SK-MEL-5 (cell line): ENCODE results near the gene GPR148. TPM values are rescaled to one million over a fixed set of nuclear protein-coding genes. Genes with fewer than 3 reads are reported as not detected.
A peak's percentile ranks its signal among the peaks of the same experiment; 100 is the strongest.
"Not testable (repeated sequence)": the region's sequence is repeated elsewhere in the genome, so short reads cannot be mapped to it uniquely, and the experiment has no call there.

Experiments used
- DNase-seq: peaks from one replicate; pipeline ENCODE4 v3.0.0-alpha.2; 2016; ENCODE audit warnings: low read depth, low spot score
- in situ Hi-C: cut with HindIII; loops from 2 replicates; pipeline ENCODE4 v1.10.0; 2016; ENCODE audit warnings: low sequenced_read_pairs, high pct_unique_total_duplicates, low pct_unique_long_range_greater_than_20kb
- polyA plus RNA-seq, 2 experiments: library from polyadenylated mRNA; depleted of rRNA; stranded (reverse); fragments of >200 nt; gene quantifications; 2 replicates each; pipeline ENCODE4 v1.2.3, GENCODE V29; 2015
- total RNA-seq: library from RNA; depleted of rRNA; stranded (reverse); fragments of >200 nt; shearing (Covaris generic); gene quantifications from 2 replicates; pipeline ENCODE4 v1.2.3, GENCODE V29; 2014; rRNA removed

The GPR148 gene, protein sequence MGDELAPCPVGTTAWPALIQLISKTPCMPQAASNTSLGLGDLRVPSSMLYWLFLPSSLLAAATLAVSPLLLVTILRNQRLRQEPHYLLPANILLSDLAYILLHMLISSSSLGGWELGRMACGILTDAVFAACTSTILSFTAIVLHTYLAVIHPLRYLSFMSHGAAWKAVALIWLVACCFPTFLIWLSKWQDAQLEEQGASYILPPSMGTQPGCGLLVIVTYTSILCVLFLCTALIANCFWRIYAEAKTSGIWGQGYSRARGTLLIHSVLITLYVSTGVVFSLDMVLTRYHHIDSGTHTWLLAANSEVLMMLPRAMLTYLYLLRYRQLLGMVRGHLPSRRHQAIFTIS
- not detected in 2 replicates for total RNA-seq
- not detected in 2 replicates for polyA plus RNA-seq (2015; cell fraction: cytosol; rRNA removed)
- not detected in 2 replicates for polyA plus RNA-seq (2015; cell fraction: nucleus; rRNA removed)

DNA sequence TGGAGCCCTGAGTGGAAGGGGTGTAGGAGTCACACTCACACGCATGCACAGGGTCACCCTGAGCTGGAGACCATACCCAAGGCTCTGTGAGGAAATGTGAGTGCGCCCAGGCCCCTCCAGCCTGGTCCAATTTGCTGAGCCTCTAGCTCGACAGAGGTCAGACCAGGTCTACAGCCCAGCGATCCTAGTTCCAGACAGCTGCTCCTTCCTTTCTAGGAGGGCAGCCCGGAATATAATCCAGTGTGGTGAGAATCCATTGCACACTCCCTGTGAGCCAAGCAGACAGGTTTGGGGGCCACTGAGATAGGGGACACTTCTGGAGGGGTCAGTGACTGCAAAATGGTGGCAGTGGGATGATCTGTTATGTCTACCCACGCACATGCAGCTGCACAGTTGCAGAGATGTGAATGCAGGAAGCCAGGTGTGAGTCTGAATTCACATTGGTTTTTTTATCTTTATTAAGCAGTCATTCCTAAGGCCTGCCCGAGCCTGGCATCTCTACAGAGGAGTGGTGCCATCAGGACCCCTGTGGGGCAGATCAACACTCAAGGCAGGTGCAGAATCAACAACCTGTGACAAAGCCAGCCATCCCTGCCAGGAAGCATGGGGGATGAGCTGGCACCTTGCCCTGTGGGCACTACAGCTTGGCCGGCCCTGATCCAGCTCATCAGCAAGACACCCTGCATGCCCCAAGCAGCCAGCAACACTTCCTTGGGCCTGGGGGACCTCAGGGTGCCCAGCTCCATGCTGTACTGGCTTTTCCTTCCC is at the start of gene GPR148:
Gene GPR148 (plus strand): TSS at position 522 of the 768 bp plus-strand sequence. CDS start 82 bp downstream, at position 604.
- DNase-seq, result no peak
- in situ Hi-C loops, result no loop called here

DNA sequence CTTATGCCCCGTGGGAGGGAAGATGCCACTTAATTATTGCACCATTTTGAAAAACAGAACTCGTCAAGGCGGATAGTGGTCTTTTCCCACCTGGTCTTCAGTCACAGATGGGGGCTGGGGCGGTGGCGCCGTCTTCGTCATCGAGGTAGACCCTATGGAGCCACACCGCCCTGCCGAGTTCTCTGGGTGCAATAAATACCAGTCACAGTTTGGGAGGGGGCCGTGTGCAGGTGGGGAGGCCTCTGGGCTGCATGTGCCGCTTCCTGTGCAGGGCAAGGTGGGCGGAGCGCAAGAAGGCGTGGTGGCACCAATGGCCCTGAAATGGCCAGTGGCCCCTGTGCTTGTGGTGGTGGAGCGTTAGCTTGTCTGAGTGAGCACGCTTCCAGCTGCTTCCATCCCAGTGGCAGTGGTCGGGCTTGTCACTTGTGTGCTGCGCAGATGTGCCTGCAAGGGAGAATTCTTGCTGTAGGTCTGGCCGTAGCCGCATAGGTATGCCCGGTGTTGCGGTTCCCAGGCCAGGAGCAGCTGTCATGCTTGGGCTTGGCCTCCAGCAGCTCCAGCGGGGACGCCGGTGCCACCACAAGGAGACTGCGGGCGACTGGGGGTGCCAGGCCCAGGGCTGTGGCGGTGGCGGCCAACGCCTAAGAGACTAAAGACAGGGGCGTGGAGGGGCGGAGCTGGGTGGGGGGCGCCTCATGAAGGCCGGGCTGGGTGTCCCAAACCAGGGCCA is 36.7 kb upstream of the GPR148 start:
- in situ Hi-C loops, DNase-seq: not testable (repeated sequence)

DNA sequence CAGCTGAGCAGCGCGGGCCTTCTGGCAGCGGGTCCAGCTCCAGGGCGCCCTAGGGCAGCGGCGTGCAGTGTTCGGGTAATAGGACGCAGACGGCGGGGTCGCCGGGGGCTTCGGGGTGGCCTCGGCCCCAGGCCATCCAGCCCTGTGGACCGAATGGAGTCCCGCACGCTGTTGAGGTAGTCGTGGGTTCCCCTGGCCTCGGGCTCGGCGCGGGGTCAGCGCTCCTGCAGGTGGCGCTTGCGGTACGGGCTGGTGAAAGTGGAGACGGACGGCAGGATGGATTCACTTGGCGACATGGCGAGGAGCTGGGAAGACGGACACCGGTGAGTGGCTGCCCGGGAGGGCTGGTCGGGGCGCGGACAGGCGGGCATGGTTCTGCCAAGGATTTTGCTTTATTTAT is 35.4 kb upstream of the GPR148 start:
- in situ Hi-C loops, result not testable (repeated sequence)
- peak; percentile 49 for DNase-seq

DNA sequence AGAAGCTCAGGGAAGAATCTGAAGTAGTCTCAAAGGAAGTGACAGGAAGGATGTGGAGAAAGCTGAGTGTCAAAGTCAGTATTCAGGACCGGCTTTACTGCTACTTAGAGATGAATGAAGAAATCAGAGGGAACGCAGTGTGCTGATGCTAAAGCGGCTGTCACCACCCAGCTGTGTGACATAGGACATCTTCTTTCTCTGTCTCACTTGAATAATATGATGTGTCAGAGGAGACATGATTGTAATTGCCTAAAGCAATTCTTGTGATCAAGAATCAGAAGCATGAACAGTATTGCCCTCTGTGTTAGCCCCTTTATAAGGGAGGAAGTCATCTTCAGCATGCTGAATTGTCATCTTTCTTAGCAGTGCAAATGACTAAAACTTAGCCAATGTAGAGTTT is 25.6 kb upstream of the GPR148 start:
- DNase-seq, in situ Hi-C loops: not testable (repeated sequence)

DNA sequence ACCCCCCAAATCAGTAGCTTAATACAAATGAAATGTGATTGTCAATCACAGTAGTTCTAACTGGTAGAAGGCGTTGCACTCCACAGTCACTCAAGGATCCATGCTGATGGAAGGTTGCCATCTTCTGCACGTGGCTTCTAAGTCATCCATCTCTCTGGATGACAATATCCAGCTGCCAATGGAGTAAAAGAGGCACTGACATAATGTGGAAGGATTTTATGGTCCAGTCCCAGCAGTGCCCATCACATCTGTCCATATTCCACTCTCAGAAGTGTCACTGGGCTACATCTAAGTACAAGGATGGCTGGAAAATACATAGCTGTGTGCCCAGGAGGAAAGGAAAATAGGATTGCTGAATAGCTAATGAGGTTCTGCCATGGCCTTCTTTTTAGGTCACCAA is 14.1 kb upstream of the GPR148 start:
- DNase-seq, in situ Hi-C loops: not testable (repeated sequence)

DNA sequence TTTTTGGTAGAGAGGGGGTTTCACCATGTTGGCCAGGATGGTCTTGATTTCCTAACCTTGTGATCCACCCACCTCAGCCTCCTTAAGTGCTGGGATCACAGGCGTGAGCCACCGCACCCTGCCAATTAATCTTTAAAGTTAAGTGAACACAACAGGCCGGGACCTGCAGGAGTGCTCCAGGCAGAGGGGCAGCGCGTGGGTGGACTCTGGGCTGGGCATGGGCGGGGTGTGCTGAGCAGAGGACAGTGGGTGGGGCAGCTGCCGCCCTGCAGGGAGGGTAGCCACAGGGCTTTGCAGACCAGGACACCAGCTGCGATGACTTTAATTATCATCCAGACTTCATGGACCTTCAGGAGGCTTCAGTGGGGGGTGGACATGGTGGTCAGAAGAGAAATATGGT is 8.8 kb upstream of the GPR148 start:
- DNase-seq, result no peak
- in situ Hi-C loops, result no loop called here

DNA sequence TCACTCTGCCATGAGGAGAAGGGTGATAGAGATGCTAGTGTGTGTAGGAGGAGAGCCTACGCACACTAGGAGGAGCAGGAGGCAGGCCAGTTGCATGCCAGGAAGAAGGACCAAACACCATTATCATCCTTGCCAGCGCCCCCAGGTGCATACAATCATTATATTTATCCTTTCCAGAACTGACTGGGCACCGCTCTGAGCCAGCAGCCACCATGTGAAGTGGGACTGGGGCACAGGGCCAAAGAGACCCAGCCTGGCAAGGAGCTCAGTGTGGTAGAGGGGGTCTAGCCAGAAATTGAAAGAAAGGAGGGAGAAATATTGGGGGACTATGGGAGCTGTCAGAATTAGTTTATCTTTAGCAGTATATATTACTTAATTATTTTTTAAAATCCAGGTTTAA is 8.3 kb upstream of the GPR148 start:
- no peak for DNase-seq
- in situ Hi-C loops, result no loop called here

DNA sequence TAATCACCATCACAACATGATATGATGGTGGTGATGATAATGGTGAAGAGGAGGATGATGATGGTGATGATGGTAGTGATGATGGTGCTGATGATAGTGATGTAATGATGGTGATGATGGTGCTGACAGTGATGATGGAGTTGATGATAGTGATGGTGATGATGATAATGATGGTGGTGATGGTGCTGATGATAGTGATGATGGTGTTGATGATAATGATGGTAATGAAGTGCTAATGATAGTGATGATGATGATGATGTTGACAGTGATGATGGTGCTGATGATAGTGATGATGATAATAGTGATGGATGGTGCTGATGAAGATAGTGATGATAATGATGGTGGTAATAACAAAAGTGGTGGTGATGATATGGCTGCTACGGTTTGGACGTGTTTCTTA is 4.4 kb upstream of the GPR148 start:
- no peak for DNase-seq
- in situ Hi-C loops, result no loop called here

DNA sequence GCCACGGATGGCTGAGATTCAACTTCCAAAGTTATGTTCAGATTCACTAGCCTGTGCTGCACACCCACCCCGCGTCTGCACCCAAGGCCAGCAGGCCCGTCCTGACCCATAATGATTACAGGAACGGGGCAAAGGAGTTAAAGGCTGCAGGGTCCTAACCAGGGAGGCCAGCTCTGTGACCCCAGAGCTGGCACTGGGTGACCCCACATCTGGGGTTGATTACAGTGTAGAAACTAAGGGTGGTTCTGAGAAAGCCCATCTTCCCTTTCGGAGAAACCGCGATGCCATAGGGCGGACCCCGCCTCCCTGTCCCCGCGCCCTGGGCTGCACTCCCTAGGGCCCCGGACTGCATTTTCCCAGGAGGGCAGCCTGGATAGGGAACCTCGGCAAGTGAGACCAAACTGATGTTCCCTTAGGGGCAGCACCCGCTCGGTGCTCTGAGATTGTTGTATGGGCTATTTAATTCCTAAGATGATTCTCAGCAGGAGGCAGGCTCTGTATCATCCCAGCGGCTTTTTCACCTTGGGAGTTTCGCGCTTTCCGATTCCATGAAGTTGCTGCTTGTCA is 2.2 kb upstream of the GPR148 start:
- DNase-seq, result no peak
- in situ Hi-C loops, result no loop called here

DNA sequence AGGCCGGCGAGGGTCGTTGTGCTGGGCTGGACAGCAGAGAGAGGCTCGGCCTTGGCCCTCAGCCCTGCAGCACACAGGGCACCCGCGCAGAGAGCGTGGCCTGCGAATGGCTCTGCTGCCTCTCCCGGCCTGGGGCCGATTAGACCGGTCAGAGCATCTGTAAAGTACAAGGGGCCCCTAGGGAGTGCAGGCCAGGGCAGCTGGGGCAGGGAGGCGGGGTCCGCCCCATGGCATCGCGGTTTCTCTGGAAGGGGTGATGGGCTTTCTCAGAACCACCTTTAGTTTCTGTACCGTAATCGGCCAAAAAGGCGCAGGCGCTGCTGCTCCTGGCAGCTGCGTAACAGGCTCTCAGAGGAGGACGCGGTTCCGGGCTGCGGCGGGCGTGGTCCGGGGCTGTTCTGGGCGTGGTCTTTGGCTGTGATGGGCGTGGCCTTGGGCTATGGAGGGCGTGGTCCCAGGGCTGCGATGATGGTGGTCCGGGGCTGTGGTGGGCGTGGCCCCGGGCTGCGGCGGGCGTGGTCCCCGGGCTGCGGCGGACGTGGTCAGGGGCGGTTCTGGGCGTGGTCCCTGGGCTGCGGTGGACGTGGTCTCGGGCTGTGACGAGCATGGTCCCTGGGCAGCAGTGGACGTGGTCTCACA is 1.5 kb upstream of the GPR148 start:
- in situ Hi-C loops, result no loop called here

DNA sequence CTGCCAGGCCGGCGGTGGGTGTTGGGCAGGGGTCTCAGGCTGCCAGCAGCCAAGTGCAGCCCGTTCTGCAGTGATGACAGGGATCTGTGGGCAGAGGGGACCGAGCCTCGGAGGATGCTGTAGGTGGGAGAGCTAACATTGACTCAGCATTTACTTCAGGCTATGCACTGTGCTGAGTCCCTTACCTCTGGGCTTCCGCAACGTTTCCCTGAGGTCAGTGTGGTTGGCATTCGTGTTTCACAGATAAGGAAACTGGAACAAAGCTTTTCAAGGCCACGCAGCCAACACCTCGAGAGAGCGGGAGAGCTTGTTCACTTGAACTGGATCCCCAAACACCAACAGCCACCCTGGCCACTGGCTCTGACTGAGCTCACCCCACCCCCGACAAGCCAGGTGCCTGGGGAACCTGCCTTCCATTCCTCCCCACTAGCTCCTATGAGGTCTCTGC is 839 bp upstream of the GPR148 start:
- DNase-seq, result no peak
- in situ Hi-C loops, result no loop called here

More for the DNA sequence above, 1.5 kb upstream of the GPR148 start:
- DNase-seq, result peak; percentile 87

DNA sequence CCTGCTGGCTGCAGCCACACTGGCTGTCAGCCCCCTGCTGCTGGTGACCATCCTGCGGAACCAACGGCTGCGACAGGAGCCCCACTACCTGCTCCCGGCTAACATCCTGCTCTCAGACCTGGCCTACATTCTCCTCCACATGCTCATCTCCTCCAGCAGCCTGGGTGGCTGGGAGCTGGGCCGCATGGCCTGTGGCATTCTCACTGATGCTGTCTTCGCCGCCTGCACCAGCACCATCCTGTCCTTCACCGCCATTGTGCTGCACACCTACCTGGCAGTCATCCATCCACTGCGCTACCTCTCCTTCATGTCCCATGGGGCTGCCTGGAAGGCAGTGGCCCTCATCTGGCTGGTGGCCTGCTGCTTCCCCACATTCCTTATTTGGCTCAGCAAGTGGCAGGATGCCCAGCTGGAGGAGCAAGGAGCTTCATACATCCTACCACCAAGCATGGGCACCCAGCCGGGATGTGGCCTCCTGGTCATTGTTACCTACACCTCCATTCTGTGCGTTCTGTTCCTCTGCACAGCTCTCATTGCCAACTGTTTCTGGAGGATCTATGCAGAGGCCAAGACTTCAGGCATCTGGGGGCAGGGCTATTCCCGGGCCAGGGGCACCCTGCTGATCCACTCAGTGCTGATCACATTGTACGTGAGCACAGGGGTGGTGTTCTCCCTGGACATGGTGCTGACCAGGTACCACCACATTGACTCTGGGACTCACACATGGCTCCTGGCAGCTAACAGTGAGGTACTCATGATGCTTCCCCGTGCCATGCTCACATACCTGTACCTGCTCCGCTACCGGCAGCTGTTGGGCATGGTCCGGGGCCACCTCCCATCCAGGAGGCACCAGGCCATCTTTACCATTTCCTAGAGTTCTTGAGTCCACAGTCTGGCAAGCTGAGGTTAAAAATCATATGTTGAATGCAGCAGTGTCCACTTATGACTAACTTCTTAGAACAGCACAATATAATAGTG is 741 bp downstream of the GPR148 start:
- no peak for DNase-seq
- in situ Hi-C loops, result no loop called here

DNA sequence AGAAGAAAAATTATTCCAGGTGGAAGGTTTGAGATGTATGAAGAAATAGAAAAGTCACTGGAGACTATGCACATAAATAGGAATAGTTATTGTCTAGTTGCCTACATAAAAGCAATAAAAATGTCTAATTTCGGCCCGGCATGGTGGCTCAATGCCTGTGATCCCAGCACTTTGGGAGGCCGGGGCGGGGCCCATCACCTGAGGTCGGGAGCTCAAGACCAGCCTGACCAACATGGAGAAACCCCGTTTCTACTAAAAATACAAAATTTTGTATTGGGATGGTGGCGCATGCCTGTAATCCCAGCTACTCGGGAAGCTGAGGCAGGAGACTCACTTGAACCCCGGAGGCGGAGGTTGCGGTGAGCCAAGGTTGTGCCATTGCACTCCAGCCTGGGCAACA is 3.4 kb downstream of the GPR148 start:
- DNase-seq, in situ Hi-C loops: not testable (repeated sequence)

DNA sequence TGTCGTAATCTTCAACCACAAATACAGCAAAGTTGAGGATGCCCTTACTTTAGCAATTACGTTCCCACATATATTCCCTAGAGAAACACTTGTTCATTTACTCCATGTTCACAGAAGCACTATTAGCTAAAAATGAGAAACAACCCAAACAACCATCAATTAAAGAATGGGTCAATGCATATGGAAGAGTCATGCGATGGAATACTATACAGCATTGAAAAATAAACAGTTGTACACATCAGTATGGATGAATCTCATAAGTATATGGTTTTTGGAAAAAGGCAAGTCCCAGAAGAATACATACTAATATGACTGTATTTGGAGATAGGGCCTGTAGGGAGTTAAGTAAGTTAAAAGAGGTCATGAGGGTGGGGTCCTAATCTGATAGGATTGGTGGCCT is 6.3 kb downstream of the GPR148 start:
- no peak for DNase-seq
- in situ Hi-C loops, result no loop called here

DNA sequence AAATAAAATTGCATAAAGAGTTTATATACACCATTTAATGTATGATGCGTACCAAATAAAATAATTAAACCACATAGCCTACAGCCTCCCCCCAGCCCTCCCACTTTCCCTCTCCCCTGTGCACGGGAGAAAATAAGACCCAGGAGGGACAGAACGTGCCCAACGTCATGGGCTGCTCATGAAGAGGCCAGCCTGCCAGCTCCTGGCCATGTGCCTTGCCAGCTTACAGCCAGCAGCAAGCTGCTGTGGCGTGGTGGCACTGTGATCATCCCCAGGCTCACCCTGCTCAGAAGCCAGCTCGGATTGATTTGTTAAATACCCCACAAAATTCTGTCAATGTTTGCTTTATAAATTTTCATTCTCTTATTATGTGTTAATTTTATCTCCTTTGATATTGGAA is 7.6 kb downstream of the GPR148 start:
- in situ Hi-C loops, result no loop called here
- DNase-seq, result no peak

DNA sequence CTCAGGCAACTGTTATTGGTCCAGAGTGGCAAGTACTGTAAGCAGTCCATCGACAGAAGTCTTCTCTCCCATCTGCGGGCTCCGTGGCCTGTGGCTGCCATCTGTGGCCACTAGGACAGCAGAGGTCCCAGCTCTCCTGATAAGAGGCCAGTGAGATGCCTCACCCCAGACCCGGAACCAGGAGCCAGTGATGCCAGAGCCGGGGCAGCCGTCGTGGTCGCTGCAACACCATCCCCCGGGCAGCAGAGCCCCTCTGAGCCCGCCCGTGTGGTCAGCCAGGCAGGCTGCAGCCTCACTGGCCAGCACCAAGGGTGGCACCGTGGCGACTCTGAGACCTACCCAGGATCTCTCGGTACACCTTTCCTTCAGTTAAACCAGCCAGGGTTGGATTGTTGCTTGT is 8.7 kb downstream of the GPR148 start:
- in situ Hi-C loops, result no loop called here

More for the DNA sequence above, 8.7 kb downstream of the GPR148 start:
- DNase-seq, result no peak
